HG03521 (cell line): ENCODE data around the gene TMCC1.
"Not testable (repeated sequence)": the region's sequence is repeated elsewhere in the genome, so short reads cannot be mapped to it uniquely, and the experiment has no call there.

Source experiments
- ATAC-seq: cut with Tn5 transposase; IDR thresholded peaks from one replicate; pipeline ENCODE4 v1.9.1; 2021; ENCODE audit warnings: mild to moderate bottlenecking, moderate library complexity; ENCODE audit not compliant: unreplicated experiment

TMCC1 gene

GRCh38 chr3:129734449-129734848 lies 159.1 kb downstream of the TMCC1 start:
- ATAC-seq = no peak

DNA sequence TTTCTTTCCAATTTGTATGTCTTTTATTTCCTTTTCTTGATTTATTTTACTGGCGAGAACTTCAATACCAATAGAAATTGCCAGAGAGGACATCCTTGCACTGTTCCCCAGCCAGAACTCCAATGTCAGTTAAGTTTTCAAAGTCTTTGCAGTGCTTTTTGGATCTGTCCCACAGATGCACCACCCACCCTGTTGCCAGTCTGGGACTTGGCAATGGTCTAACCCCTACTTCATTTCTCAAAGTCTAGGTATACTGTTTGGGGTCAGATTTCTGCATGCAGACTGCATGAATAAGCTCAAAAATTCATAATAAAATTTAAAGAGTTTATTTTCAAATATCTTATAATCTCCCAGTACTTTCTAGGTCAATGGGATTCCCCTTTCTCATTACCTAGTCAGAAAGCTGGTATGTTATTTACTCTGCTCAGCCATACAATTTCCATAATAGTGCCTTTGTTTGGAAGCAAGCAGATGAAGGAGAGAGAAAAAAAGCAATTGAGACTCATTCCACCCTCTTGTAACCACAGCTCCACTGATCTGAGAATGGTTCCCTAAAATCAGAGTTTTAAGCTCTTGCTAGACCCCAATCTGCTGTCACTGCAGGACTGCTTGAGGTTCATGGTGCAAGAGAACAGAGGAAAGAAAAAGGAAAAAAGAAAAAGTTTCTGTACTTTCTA lies 161.2 kb downstream of the TMCC1 start:
- no peak for ATAC-seq

- no peak for ATAC-seq
Measured at GRCh38 chr3:129727707-129728106, 165.8 kb downstream of the TMCC1 start.

GRCh38 chr3:129723558-129724324 lies 169.8 kb downstream of the TMCC1 start:
- no peak for ATAC-seq

GRCh38 chr3:129722527-129722926 lies 171.0 kb downstream of the TMCC1 start:
- no peak for ATAC-seq

- ATAC-seq = no peak
Measured at GRCh38 chr3:129718201-129718600, 175.3 kb downstream of the TMCC1 start.

DNA sequence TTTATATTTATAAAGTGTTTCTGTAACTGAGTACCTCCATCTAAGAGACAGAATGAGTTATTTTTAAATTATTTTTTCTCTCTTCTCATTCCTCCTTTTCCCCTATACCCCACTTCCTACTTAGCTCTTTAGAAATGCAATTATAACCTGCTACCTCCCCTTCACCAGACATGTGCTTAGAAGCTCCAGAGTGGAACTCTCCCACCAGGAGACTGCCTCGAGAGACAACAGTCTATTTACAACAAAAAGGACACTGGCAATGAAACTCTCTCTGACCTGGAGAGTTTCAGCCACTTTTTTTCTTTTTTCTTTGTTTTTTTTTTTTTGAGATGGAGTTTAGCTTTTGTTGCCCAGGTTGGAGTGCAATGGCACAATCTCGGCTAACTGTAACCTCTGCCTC lies 177.7 kb downstream of the TMCC1 start:
- no peak for ATAC-seq

DNA sequence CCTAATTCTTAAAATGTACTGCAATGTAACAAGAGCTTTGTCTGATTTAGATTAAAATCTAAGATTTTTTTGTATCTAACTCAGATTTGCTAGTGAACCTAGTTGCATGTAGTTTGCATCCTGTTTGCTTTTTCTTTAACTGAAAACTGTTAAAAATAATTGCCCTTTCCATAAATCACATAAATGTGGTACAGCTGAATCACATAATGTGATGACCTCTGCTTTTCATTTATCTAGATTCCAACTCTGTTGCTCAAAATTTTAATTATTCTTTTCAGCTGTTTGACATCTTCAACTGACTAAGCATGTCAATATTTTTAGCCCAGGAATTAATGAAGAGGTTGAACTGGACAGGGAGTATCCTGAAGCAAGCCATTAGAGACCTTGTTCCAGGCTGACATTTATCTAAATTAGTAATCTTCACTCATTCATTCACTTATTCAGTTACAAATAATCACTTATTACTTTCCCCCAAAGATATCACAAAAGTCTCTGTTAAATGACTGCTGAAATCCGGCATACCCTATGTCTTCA lies 185.1 kb downstream of the TMCC1 start:
- ATAC-seq = no peak

GRCh38 chr3:129705274-129705673 lies 188.2 kb downstream of the TMCC1 start:
- no peak for ATAC-seq

DNA sequence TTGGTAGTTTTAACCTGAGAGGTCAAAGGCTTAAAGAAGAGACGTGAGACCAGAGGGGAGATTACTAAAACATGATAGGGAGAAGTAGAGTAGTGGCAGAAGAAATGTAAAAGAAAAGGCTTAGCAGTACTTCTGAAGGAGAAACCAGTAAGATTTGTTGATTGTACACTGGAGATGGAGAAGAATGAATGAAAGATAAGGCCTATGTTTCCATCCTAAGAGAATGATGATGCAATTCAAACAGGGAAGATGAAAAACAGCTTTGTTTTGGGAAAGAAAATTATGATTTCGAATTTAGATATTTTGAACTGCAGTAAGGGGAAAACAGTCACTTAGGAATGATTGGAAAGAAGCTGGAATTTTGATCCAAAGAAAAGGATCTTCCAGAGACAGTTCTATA lies 189.6 kb downstream of the TMCC1 start:
- ATAC-seq = no peak

- no peak for ATAC-seq
Measured at GRCh38 chr3:129702934-129703712, 190.4 kb downstream of the TMCC1 start.

DNA sequence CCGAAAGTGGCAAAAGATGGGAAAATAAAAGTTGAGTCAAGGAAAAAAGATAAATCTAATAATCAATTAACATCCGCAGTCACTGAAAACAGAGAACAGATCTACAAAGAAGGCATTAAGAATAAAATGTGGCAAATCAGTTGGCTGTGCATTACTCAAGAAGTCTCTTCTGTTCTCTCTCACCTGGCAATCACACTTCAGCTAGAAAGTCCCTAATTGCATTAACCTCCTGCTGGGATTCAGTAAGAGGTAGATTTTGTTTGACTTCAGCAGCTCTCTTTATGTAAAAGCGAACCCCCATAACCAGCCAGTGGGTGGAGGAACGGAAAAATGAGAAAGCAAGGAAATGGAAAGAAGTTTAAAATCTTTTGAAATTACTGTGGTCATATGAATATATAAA lies 192.3 kb downstream of the TMCC1 start:
- no peak for ATAC-seq

DNA sequence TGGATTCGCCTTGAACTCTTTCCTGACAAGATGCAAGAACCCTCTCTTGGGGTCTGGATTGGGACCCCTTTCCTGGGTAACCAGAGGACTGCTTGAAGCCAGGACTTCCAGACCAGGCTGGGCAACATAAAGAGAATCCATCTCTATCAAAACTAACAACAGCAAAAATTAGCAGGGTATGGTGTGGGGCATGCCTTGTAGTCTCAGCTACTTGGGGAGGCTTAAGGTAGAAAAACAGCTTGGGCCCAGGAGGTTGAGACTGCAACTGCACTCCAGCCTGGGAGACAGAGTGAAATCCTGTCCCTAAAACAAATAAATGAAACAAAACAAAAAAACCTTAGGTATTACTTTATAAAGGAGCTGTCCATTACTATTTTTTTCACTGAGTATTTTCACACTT lies 193.9 kb downstream of the TMCC1 start:
- no peak for ATAC-seq

DNA sequence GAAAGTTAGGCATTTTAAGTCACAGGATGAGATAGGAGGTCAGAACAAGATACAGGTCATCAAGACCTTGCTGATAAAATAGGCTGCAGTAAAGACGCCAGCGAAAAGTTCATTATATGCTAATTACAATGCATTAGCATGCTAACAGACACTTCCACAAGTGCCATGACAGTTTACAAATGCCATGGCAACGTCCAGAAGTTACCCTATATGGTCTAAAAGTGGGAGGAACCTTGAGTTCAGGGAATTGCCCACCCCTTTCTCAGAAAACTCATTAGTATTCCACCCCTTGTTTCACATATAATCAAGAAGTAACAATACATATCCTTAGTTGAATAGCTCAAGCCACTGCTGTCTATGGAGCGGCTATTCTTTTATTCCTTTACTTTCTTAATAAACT lies 194.3 kb downstream of the TMCC1 start:
- ATAC-seq = no peak

DNA sequence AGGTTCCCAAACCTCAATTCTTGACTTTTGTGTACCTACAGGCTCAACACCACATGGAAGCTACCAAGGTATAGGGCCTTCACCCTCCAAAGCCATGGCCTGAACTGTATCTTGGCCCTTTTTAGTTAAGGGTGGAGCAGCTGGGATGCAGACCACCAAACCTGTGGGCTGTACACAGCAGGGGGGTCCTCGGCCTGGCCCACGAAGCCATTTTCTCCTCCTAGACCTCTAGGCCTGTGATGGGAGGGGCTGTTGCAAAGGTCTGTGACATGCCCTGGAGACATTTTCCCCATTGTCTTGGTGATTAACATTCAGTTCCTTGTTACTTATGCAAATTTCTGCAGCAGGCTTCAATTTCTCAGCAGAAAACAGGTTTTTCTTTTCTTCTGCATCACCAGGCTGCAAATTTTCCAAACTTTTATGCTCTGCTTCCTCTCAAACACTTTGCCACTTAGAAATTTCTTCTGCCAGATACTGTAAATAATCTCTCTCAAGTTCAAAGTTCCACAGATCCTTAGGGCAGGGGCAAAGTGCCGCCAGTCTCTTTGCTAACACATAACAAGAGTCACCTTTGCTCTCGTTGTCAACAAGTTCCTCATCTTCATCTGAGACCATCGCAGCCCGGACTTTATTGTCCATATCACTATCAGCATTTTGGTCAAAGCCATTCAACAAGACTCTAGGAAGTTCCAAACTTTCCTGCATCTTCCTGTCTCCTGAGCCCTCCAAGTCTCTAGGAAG lies 196.1 kb downstream of the TMCC1 start:
- ATAC-seq = no peak

DNA sequence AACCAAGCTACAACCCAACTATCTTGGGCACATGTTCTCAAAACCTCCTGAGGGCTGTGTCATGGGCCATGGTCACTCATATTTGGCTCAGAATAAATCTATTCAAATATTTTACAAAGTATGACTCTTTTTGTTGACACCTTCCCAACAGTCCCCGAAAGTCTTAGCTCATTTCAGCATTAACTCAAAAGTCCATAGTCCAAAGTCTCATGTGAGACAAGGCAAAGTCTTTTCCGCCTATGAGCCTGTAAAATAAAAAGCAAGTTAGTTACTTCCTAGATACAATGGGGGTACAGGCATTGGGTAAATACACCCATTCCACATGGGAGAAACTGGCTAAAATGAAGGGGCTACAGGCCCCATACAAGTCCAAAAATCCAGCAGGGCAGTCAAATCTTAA lies 197.1 kb downstream of the TMCC1 start:
- ATAC-seq = not testable (repeated sequence)

GRCh38 chr3:129695230-129695629 lies 198.3 kb downstream of the TMCC1 start:
- ATAC-seq = no peak

GRCh38 chr3:129694228-129694627 lies 199.3 kb downstream of the TMCC1 start:
- ATAC-seq = no peak

DNA sequence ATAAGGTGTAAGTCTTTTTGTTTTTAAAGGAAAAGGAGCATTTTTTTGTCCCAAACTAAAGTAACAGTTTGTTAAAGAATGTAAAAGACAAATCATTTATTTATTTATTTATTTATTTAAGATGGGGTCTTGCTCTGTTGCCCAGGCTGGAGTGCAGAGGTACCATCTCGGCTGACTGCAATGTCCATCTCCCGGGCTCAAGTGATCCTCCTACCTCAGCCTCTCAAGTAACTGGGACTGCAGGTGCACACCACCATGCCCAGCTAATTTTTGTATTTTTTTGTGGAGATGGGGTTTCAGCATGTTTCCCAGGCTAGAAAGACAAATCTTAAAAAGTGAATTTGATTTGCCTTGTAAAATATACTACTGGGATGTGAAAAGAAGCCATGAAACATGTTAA lies 200.8 kb downstream of the TMCC1 start:
- ATAC-seq = no peak

DNA sequence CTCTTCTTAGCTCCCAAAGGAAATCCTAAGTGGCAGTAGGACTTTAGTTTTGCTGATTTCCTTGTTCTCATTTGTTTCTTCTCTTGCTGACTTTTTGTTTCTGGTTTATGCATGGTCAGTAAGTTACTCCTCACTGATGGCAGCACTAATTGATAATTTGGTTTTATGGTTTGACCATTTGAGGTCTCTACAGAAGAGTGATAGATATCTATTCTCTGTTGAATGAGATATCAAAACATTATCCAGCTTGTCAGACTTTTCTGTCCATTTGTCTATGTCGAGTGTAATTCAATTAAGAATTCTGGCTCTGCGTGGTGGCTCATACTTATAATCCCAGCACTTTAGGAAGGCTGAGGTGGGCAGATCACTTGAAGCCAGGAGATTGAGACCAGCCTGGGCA lies 202.5 kb downstream of the TMCC1 start:
- no peak for ATAC-seq

DNA sequence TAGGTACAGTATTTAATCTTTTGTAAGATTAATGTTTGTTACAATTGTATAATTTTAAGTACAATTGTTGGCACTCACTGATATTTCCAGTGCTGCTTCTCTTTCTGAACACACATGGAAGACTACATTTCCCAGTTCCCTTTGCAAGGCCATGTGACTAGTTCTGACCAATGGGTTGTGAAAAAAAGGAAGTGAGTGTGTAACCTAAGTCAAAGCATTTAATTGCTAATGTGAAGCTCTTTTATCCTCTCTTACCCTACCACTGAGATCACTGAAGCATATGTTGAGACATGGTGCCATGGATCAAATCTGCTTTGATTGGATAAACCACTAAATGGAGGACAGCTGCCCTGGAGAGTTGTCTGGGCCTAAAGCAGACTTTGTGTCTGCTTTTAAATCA lies 203.1 kb downstream of the TMCC1 start:
- ATAC-seq = no peak
